ENCODE data around the gene RMC1.

Gene RMC1

DNA sequence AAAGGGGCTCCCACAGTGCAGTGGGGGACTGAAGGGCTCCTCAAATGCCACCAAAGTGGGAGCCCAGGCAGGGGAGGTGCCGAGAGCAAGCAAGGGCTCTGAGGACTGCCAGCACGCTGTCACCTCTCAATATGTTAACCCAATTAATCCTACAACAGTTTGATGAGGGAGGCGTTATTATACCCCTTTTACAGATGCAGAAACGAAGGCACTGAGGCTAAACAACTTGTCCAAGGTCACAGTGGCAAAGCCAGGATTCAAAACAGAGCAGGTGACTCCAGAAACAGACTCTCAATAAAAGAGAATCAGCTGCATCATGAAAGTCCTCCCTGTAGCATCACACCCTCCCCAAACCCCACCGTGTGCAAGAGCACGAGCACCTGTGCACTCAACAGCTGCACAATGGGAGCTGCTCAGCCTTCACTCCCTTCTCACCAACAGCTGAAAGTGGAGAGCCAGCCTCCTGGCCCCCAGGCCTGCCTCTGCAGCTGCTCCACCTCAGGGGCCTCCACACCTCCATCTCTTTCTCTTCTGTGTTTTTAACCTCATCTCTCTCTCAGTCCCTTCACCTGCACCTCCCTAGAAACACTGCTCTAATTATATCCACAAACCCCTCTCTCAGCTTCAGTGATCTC is 74.9 kb downstream of the RMC1 start:
- TF ChIP-seq, protein P1, sequence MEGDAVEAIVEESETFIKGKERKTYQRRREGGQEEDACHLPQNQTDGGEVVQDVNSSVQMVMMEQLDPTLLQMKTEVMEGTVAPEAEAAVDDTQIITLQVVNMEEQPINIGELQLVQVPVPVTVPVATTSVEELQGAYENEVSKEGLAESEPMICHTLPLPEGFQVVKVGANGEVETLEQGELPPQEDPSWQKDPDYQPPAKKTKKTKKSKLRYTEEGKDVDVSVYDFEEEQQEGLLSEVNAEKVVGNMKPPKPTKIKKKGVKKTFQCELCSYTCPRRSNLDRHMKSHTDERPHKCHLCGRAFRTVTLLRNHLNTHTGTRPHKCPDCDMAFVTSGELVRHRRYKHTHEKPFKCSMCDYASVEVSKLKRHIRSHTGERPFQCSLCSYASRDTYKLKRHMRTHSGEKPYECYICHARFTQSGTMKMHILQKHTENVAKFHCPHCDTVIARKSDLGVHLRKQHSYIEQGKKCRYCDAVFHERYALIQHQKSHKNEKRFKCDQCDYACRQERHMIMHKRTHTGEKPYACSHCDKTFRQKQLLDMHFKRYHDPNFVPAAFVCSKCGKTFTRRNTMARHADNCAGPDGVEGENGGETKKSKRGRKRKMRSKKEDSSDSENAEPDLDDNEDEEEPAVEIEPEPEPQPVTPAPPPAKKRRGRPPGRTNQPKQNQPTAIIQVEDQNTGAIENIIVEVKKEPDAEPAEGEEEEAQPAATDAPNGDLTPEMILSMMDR (IDR thresholded peaks at IDR 0.05; ENCODE audit: low read depth, low read length): no peak
- no peak overlapping the region for H3K4me3 ChIP-seq (ENCODE audit: low read depth, low read length)

DNA sequence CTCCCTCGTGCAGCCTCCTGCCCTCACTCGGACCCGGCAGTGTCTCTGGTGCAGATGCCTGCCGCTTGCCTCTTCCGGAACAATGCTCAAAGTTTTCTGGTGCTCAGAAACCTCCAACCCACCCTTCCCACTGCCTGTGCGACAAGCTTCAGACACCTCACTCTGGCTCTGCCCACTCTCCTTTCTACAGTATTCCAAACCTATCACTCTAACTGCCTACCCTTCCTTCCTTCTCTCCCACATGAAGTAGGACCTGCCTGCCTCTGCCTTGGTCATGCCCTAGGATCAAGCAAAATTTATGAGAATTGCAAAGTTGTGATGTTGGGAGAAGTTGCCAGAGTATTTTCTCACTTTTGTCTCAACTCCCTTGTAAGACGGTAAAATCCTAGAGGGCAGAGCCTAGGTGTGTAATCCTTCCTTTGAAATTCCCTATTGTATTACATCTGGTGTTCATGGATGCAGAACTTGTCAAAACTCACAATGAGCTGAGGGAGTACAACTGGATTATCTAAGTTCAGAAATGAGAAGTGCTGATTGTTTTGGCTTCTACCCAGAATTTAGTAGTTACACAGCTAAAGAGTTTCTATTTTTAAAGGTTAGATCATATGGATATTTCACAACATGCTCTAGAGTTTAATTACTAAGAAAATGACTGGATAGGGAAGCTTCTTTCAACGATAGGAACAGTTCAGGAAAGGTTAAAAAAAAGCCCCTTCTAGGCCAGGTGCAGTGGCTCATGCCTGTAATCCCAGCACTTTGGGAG is 75.8 kb downstream of the RMC1 start:
- TF ChIP-seq, protein P1 (IDR thresholded peaks at IDR 0.05; ENCODE audit: low read depth, low read length): no peak
- no peak overlapping the region for H3K4me3 ChIP-seq (ENCODE audit: low read depth, low read length)

DNA sequence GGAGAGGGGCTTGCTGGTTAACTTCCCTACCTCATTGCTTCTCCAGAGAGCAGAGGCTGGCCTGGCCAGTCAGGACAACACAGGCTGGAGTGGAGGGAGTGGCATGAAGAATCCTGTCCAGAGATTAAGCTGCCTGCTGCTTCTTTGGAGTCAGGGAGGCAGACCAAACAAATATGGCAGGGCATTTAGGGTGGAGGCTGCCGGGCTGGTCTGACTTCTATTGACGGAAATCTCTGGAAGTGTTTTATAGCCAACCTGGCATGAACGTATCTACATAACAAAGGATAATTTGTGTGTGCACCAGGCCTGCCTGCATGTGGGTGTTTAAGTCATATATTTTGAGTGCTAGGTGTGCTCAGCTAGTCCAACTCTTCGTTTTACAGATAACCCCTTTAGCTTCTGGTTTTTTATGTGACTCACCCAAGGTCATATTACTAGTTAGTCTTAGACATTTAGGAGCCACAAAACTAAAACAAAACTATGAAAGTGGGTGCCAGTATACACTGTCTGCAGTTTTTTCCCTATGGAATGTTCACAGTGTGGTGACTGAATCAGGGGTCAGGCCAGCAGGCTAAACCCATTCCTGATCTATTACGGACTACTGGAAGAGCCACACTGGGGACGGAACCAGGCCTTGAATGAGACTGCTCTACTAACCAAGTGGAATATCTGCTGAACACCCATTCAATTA is 77.5 kb downstream of the RMC1 start:
- no peak overlapping the region for H3K4me3 ChIP-seq (ENCODE audit: low read depth, low read length)
- TF ChIP-seq, protein P1 (IDR thresholded peaks at IDR 0.05; ENCODE audit: low read depth, low read length): no peak
